ENCODE measurements around the gene PI16. TPM values are rescaled to one million over a fixed set of nuclear protein-coding genes. Genes with fewer than 3 reads are reported as not detected.
A peak's percentile ranks its signal among the peaks of the same experiment; 100 is the strongest.
"Not testable (repeated sequence)": the region's sequence is repeated elsewhere in the genome, so short reads cannot be mapped to it uniquely, and the experiment has no call there.

Gene PI16
- total RNA-seq, 1 donor from 2014 or later, result not detected

DNA sequence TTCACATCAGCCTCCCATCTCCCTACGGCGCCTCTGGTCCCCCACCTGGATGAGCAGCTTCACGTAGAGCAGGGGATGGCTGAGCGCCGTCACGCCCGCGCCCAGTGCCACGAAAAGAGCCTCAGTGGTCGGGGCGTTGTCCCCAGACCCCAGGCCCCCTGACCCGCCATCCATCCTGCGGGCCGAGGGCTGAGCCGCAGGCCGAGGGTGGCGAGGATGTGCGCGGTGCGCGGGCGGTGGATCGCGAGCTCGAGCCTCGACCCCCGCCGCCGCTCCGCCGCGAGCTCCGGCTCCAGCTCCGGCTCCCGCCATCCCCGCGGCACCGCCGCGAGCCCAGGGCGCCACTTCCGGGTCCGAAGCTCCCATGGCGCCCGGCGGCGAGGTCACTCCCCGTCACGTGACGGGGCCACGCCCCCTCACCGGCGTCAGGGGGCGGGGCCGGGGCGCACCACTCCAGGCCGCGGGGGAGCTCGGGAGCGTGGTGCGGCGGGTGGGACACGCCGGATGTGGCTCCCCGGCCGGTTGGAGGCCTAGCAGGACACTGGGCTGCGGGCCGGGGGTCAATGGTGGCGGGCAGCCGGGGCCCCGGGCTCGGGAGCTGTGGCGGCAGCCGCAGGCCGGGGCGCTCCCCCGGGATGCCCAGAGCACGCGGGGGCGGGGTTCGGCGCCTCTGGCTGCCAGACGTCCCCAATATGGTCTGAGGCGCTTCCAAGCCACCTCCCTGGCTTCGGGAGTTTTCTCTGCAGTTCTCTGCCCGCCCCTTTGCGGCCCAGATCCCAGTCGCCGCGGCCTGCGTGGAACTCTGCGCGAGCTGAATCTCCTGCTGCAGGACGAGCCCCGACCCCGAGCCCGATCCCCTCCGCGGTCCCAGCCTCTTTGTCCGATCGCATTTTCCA lies 31.5 kb downstream of the PI16 start, which contains the start of gene MTCH1:
Gene MTCH1 (minus strand): TSS at position 389 of the 896 bp plus-strand sequence. CDS start 23 bp downstream, at position 366.
- peak within 1 kb of the TSS; percentile 97 for H3K4me3 ChIP-seq (ENCODE audit: low read depth, low read length)
- DNase-seq (ENCODE audit: low read depth), result no peak
- TF ChIP-seq CTCF (conservative IDR thresholded peaks at IDR 0.05; ENCODE audit: low read depth, low read length), result no peak

DNA sequence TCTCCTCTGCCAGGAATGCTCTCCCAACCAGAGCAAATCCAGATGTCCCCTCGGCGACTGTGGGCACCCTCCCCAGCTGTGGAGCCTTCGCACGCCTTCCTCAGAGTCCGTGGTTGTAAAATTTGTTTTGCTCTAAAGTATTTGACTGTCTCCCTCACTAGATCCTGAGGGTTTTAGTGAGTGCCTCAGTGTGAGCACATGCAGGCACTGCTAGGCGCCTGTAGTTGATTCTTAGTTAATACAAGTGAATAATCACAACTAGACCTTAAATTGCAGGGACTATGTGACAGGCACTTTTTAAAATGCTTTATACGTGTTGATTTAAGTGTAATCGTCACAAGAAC lies 32.1 kb downstream of the PI16 start:
- H3K4me3 ChIP-seq (ENCODE audit: low read depth, low read length), result peak overlapping the region; percentile 97
- no peak for DNase-seq (ENCODE audit: low read depth)
- no peak for TF ChIP-seq CTCF (conservative IDR thresholded peaks at IDR 0.05; ENCODE audit: low read depth, low read length)

DNA sequence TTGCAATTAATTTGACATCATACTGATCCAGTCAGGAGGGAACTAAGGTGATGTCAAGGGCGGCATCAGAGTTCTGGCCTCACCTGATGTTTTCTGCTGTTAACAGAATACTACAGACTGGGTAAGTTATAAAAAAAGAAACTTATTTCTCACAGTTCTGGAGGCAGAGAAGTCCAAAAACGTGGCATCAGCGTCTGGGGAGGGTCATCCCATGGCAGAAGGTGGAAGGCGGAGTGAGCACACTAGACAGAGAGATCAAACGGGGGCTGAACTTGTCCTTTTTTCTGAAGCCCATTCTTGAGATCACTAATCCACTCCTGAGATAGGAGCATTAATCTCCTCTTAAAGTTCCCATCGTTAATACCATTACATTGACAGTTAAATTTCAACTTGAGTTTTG lies 34.7 kb downstream of the PI16 start:
- TF ChIP-seq CTCF (conservative IDR thresholded peaks at IDR 0.05; ENCODE audit: low read depth, low read length), result no peak
- no peak for DNase-seq (ENCODE audit: low read depth)
- no peak overlapping the region for H3K4me3 ChIP-seq (ENCODE audit: low read depth, low read length)

DNA sequence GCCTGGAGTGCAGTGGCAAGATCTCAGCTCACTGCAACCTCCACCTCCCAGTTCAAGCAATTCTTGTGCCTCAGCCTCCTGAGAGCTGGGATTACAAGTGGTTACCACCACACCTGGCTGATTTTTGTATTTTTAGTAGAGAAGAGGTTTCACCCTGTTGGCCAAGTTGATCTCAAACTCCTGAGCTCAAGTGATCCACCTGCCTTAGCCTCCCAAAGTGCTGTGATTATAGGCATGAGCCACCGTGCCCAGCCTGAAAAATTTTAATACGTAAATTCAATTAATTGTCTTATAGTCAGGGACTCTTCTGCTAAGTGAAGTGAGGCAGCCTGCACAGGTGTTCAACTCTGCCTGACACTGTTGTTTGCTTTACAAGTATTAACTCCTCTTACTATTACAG lies 35.9 kb downstream of the PI16 start:
- DNase-seq (ENCODE audit: low read depth); H3K4me3 ChIP-seq (ENCODE audit: low read depth, low read length): not testable (repeated sequence)

- H3K4me3 ChIP-seq (ENCODE audit: low read depth, low read length), result no peak overlapping the region
- DNase-seq (ENCODE audit: low read depth), result no peak
- TF ChIP-seq CTCF (conservative IDR thresholded peaks at IDR 0.05; ENCODE audit: low read depth, low read length), result no peak
These were observed 43.5 kb downstream of the PI16 start for GRCh38 chr6:36997811-36998722.

GRCh38 chr6:36998723-36999038 lies 44.1 kb downstream of the PI16 start:
- no peak overlapping the region for H3K4me3 ChIP-seq (ENCODE audit: low read depth, low read length)
- DNase-seq (ENCODE audit: low read depth), result no peak
- no peak for TF ChIP-seq CTCF (conservative IDR thresholded peaks at IDR 0.05; ENCODE audit: low read depth, low read length)

DNA sequence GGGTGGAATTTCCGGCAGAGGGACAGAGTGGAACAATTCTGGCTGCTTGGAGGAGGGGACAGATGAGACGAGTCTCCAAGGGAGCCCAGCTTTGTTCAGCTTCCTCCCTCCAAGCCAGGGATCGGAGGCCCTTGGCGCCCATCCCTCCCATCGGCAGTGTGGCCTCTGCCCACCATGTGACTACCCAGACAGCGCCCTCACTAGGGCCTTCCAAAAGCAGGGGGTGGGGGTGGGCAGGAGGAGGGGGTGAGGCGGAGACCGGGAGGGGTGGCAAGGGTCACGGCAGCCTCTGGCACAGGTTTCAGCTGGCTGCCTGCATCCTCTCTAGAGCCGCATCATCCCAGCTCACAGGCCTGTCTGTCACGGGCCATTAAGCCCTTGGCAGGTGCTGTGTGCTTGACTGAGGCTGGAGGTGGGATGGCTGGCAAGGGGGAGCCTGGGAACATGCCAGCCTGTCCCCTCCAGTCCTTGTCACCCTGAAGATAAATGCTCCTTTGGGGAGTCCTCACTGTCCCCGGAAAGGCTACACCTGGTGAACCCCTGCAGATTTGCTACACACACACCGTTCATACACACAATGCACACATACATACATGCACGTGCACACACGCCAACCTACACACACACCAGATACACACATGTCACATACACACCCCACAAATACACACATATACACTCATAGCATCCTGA lies 44.7 kb downstream of the PI16 start:
- no peak overlapping the region for H3K4me3 ChIP-seq (ENCODE audit: low read depth, low read length)
- TF ChIP-seq CTCF (conservative IDR thresholded peaks at IDR 0.05; ENCODE audit: low read depth, low read length), result no peak
- no peak for DNase-seq (ENCODE audit: low read depth)

Data from epithelial cell of proximal tubule (primary cell).